Measurements from ENCODE around the gene SLC4A4. TPM values are rescaled to one million over a fixed set of nuclear protein-coding genes. Genes with fewer than 3 reads are reported as not detected.

SLC4A4 gene
- total RNA-seq, 4 donors from 2014 or later, result 6.6 to 26.8 (median 25.3) TPM

DNA sequence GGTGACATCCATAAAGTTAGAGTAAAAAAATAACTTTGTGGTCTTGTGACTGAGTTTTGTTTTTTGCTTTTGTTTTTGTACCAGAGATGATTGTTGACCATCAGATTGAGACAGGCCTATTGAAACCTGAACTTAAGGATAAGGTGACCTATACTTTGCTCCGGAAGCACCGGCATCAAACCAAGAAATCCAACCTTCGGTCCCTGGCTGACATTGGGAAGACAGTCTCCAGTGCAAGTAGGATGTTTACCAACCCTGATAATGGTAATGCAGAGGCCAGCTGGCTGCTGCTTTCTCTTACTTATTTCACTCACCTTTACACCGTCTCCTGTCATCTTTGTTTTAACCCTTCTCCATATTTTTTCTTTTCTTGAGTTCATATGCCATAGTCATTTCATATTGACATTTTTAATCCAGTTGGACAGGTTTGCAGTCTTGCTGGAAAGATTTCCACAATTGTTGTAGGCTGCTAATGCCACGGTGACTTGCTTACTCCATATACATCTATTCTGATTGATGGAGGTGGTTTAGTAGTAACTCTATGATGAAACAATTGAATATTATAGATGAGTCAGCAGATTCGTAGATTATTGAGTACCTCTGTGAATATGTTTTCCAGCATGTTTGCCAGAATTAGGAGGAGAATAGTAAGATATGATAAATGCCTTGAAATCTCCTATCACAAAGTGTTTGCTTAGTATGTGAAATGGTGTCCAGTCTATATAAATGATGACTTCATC lies 18.3 kb downstream of the SLC4A4 start:
- TF ChIP-seq POLR2A (IDR thresholded peaks at IDR 0.05), result no peak
- Histone ChIP-seq H3K27me3 (no peaks in the 10 kb centered on the region), H3K4me3 (no peak overlapping the region), H3K9me3 (no peaks in the 10 kb centered on the region), H3K27ac (no peak overlapping the region), H3K4me1 (no peaks in the 10 kb centered on the region), H3K36me3 (peaks cover 0 to 3% (median 0%) of the 10 kb centered on the region in 3 donors)
- DNase-seq, result no peak

DNA sequence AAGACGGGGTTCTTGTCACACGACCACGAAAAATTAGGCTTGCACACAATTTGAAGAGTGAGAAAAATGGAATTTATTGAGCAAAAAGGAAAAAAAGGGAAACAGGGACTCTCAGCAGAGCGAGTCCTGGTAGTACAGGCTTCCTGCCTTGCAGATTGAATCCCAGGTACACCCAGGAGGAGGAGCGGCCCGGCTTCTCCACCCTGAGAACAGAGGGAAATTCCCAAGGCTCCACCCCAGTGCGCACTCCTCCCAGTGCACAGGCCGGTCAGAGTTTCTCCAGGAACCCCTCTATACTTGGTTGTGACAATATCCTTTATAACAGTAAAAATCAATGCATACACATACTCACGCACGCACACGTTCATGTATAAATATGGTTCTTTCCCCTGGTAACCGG lies 22.0 kb downstream of the SLC4A4 start:
- H3K9me3 ChIP-seq, result no peaks in the 10 kb centered on the region
- no peaks in the 10 kb centered on the region for H3K4me1 ChIP-seq
- no peaks in the 10 kb centered on the region for H3K27me3 ChIP-seq
- peaks cover 0 to 3% (median 0%) of the 10 kb centered on the region in 3 donors for H3K36me3 ChIP-seq
- no peak overlapping the region for H3K27ac ChIP-seq
- no peak for DNase-seq
- TF ChIP-seq, protein P1, sequence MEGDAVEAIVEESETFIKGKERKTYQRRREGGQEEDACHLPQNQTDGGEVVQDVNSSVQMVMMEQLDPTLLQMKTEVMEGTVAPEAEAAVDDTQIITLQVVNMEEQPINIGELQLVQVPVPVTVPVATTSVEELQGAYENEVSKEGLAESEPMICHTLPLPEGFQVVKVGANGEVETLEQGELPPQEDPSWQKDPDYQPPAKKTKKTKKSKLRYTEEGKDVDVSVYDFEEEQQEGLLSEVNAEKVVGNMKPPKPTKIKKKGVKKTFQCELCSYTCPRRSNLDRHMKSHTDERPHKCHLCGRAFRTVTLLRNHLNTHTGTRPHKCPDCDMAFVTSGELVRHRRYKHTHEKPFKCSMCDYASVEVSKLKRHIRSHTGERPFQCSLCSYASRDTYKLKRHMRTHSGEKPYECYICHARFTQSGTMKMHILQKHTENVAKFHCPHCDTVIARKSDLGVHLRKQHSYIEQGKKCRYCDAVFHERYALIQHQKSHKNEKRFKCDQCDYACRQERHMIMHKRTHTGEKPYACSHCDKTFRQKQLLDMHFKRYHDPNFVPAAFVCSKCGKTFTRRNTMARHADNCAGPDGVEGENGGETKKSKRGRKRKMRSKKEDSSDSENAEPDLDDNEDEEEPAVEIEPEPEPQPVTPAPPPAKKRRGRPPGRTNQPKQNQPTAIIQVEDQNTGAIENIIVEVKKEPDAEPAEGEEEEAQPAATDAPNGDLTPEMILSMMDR (IDR thresholded peaks at IDR 0.05), result no peak
- TF ChIP-seq POLR2A (IDR thresholded peaks at IDR 0.05), result no peak
- no peak overlapping the region for H3K4me3 ChIP-seq

DNA sequence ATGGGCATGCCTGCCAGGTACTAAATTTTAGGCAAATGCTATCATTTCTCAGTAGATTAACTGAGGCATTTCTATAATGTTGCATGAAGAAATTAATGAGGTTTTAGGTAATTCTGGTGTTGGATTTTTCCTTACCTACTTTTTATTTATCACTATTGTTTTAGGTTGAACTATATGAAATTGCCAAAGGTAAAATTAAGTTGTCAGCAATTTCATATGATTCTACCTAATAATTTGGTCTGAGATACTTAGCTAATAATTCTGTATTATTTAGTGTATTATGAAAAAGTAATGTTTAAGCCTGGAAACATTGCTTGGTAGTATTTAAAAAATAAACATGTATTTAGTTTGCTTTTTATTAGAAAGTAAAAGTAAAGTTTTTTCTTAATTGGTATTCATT lies 22.7 kb downstream of the SLC4A4 start:
- no peak for DNase-seq
- Histone ChIP-seq H3K4me3 (no peak overlapping the region), H3K4me1 (no peaks in the 10 kb centered on the region), H3K9me3 (no peaks in the 10 kb centered on the region), H3K27ac (no peak overlapping the region), H3K36me3 (peaks cover 0 to 3% (median 0%) of the 10 kb centered on the region in 3 donors), H3K27me3 (no peaks in the 10 kb centered on the region)
- TF ChIP-seq POLR2A (IDR thresholded peaks at IDR 0.05), result no peak
- TF ChIP-seq, protein P1 (IDR thresholded peaks at IDR 0.05), result no peak

DNA sequence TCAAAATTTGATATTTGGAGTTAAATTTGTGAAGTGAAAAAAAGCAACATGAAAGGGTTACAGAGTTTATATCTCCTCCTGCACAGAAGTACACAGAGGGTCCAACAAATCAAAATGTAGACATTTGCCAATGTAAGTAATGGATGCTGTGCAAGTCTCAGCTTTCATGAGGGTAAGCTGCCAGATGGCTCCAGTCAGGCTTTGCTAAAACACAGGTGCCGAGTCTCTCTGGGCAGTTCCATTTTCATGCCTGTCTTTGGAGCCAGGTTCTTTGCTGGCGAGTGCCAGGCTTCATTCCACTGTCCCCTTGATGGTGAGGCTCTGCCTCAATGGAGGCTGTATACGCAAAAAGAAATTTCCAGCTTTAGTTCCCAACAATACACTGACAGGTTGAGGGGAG lies 27.9 kb downstream of the SLC4A4 start:
- Histone ChIP-seq H3K36me3 (no peaks in the 10 kb centered on the region), H3K4me3 (no peak overlapping the region), H3K27me3 (no peaks in the 10 kb centered on the region), H3K27ac (no peak overlapping the region), H3K9me3 (no peaks in the 10 kb centered on the region), H3K4me1 (no peaks in the 10 kb centered on the region)
- TF ChIP-seq POLR2A (IDR thresholded peaks at IDR 0.05), result no peak
- TF ChIP-seq, protein P1 (IDR thresholded peaks at IDR 0.05), result no peak
- no peak for DNase-seq

DNA sequence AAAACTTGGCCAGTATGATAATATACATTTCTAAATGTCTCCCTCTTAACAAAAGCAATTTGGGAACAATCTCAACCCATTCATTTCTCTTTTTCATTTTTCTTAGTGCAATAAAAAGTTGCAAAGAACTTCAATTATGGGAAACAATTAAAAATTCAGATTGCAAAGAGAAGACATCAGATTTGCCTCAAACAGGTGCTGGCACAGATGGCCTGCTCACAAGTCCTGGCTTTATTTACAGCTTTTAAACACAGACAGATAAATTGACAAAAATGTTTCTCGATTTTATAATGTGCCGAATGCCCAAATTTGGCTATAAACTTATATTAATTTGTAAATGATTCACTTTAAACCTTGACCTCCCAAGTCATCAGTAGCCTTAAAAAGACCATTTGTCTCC lies 28.7 kb downstream of the SLC4A4 start:
- Histone ChIP-seq H3K36me3 (no peaks in the 10 kb centered on the region), H3K9me3 (no peaks in the 10 kb centered on the region), H3K4me1 (no peaks in the 10 kb centered on the region), H3K27me3 (no peaks in the 10 kb centered on the region), H3K4me3 (no peak overlapping the region), H3K27ac (no peak overlapping the region)
- no peak for DNase-seq
- TF ChIP-seq POLR2A (IDR thresholded peaks at IDR 0.05), result no peak
- TF ChIP-seq, protein P1 (IDR thresholded peaks at IDR 0.05), result no peak

DNA sequence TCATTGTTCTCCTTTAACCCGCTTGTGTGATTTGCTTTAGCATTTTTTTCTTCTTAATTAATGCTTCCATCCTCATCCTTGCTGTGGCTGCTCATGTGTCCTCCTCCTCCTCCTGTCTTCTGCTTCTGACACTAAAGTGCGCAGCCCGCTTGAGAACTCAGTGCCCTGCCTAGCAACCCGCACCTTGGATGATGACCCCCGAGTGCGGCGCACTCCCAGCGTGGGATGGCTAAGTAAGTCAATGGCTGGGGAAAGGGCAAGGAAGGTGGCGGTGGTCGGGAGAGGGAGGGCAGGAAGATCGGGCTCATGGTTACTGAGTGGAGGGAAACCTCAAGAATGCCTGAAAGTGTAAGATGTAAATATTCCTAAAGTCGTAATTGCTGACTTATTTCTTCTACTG lies 30.1 kb downstream of the SLC4A4 start:
- H3K27me3 ChIP-seq, result no peaks in the 10 kb centered on the region
- no peak for TF ChIP-seq POLR2A (IDR thresholded peaks at IDR 0.05)
- TF ChIP-seq, protein P1 (IDR thresholded peaks at IDR 0.05), result no peak
- H3K27ac ChIP-seq, result no peak overlapping the region
- H3K36me3 ChIP-seq, result no peaks in the 10 kb centered on the region
- H3K9me3 ChIP-seq, result no peaks in the 10 kb centered on the region
- no peaks in the 10 kb centered on the region for H3K4me1 ChIP-seq
- DNase-seq, result no peak
- no peak overlapping the region for H3K4me3 ChIP-seq

Data from Peyer's patch (tissue), 4 donors.